Measurements from ENCODE around the gene NRAP.

NRAP gene, protein sequence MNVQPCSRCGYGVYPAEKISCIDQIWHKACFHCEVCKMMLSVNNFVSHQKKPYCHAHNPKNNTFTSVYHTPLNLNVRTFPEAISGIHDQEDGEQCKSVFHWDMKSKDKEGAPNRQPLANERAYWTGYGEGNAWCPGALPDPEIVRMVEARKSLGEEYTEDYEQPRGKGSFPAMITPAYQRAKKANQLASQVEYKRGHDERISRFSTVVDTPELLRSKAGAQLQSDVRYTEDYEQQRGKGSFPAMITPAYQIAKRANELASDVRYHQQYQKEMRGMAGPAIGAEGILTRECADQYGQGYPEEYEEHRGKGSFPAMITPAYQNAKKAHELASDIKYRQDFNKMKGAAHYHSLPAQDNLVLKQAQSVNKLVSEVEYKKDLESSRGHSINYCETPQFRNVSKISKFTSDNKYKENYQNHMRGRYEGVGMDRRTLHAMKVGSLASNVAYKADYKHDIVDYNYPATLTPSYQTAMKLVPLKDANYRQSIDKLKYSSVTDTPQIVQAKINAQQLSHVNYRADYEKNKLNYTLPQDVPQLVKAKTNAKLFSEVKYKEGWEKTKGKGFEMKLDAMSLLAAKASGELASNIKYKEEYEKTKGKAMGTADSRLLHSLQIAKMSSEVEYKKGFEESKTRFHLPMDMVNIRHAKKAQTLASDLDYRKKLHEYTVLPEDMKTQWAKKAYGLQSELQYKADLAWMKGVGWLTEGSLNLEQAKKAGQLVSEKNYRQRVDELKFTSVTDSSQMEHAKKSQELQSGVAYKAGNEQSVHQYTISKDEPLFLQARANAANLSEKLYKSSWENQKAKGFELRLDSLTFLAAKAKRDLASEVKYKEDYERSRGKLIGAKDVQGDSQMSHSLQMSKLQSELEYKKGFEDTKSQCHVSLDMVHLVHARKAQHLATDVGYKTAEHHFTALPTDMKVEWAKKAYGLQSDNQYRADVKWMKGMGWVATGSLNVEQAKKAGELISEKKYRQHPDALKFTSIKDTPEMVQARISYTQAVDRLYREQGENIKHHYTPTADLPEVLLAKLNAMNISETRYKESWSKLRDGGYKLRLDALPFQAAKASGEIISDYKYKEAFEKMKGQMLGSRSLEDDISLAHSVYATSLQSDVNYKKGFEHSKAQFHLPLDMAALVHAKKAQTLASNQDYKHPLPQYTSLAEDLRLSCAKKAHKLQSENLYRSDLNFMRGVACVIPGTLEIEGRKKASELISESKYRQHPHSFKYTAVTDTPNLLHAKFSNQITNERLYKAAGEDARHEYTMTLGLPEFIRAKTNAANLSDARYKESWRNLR (N-terminal part only)

DNA sequence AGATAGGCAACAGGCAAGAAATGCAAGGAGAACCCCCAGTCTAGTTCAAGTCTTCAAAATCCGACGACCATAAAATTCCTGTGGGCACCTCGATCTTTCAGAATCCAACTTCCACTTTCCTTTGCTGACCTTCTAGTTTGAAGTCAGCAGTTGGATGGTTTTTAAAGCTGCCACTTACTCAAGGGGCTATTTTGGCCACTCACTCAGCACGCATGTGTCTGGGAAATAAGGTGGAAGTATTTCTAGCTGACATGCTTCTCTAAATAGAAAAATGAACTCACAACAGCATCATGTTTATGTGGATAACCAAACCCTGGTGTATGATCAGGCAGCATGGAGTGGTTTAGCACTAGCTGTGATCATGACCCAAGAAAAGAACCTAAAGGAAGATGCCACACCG is at the start of gene NRAP:
Gene NRAP, minus strand, starts transcription at position 134 of the 400 bp plus-strand sequence. CDS start 159 bp downstream, outside the sequence.
- DNase-seq (ENCODE audit: low read depth), result no peak

DNA sequence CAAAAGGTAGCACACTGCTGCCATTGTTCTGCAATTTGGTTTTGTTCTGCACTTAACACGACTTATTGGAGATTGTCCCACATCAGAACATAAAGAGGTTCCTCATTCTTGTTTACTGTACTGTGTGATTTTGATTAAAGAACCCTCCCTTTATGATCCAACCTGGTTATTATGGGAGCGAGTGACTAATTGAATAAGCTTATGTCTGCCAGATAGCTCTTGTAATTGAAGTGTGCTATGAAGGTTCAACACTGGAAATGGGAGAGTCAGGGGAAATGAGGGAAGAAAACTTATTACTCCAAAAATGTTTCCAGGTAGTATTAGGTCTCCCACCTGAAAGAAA is 49.8 kb upstream of the NRAP start:
- no peak for DNase-seq (ENCODE audit: low read depth)

DNA sequence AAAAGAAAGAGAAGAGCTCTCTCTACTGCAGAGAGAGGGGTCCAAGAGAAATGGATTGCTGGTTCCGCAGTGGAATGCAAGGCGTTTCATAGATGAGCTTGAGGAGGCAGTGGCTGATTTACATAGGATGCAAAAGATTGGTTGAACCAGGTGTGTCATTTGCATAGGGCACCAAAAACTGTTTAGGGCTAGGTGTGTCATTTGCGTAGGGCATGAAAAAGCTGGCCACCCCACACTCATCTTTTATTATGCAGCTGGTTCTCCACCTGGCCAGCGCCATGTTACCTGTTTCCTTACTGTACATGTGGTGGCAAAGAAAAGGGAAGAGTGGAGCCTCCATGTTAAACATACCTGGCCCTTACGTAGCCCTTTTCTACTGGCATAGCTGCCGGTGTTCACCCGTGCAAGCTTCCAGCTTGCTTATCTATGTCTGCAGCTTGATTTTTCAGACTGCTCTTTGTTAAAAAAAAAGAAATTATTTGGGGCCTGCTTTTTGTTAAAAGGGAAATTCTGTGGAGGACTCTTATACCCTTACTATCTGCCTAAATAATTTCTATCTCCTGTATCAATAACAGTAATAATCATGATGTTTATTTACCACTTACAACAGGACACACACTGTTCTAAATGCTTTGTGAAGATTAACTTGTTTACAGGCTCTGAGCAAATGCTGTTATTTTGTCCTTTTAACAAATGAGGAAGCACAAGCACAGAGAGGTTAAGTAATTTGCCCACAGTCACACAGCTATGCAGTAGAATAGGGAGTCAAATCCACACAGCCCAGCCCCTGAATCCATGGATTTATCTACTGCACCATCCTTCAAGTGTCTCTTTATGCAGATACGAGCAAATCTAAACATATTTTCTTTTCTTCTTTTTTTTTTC is 49.2 kb upstream of the NRAP start:
- no peak for DNase-seq (ENCODE audit: low read depth)

DNA sequence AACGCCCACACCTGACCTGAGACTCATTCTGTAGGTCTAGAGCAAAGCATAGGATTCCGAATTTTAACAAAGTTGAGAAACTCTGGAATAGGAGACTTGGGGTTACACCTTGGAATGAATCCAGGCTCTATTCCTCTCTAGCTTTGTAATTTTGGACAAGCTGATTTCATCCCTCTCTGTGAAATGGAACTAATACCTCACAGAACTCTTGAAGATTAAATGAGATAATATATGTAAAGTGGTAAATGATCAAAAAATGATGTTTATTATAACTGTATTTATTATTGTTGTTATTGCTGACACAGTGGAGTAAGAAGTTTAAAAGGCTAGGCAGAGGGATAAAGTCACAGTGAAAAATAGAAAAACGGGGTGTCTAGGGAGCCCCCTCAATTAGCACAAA is 48.2 kb upstream of the NRAP start:
- no peak for DNase-seq (ENCODE audit: low read depth)

DNA sequence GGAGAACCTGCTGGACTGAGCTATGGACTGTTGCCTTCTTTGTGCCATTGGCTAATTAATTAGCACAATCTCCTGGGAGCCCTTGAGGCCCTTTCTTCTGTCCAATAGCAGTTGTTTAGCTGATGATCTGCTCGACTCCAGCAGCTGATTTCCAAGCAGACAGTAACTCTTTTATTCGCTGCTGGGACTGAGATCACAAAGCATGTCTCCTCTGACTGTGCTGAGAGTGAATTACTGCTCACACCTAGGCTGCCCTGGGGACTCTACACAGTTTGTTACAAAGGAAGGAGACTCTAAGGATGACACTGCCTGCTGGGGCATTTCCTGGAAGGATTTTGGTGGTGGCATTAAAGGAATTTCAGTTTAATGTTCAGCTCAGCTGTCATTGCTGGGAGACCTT is 47.3 kb upstream of the NRAP start:
- DNase-seq (ENCODE audit: low read depth), result no peak

DNA sequence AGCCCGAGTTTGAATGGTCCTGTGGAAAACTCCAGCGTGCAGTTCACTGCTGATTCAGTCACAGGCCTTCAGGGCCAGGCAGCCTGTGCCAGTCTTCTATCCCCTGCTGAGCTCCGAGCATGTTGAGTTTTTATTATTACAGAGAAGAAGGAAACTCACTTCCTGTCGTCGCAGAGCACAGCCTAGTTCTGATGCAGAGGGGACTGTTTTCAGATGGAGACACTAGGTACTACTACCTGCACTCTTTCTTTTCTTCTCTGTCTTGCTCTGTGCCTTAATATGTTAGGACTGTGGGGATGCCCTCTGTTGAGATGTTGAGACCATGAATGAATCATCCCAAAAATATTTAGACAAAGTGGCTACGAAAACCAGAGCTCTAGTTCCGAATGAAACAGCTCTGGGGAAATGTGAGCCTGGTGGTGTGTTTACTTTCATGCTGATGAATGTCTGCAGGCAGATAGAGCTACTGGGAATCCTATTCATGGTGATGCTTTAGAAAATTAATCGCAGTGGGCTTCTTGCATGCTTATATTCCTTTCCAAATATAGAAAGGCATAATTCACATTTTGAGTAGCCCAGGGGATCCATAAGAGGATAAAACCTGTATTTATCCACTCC is 45.5 kb upstream of the NRAP start:
- no peak for DNase-seq (ENCODE audit: low read depth)

DNA sequence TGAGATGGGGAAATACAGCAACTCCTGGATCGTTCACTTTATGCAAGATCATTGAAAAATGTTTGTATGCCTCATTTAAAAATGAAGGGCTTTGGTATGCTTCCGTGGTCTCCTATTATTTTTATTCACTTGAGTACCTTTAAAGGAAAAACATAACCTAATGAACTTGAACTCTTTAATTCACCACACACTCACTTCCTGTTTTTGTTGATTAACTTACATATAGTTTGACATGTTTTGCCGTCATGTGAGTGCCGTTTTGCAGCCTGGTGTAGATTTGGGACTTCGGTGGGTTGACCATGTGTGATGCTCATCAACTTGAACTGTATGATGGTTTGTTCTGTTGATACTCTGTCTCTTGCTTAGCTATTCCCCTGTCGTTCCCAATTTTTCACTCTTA is 44.8 kb upstream of the NRAP start:
- no peak for DNase-seq (ENCODE audit: low read depth)

DNA sequence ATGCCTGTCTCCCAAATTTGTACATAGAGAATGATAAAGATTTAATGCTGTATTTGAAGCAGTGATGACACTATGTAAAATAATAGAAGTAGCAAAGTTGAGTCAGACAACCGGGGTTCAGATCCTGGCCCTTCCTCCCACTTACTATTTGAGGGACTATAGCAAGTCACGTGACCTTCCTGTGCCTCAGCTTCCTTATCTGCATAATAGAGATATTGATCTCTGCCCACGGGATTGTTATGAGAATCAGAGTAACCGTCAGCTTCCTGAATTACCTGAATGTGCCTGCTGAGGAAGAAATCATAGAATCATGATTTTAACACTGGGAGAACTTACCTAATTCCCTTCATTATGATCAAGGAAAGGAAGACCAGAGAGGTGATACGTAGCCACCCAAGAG is 42.8 kb upstream of the NRAP start:
- DNase-seq (ENCODE audit: low read depth), result no peak

DNA sequence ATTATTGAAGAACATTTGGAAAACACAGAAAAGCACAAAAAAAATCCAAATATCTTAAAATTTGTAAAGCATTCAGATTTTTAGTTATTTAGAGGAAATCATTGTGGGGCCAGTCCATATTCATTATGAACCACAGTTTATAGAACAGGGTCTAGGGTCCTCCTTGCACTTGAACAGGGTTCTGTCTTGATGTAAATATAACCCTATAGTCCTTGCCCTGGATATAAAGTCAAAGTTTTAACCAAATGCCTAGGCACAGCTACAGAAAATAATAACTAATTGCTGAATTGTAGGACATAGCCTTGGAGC is 41.5 kb upstream of the NRAP start:
- DNase-seq (ENCODE audit: low read depth), result no peak

DNA sequence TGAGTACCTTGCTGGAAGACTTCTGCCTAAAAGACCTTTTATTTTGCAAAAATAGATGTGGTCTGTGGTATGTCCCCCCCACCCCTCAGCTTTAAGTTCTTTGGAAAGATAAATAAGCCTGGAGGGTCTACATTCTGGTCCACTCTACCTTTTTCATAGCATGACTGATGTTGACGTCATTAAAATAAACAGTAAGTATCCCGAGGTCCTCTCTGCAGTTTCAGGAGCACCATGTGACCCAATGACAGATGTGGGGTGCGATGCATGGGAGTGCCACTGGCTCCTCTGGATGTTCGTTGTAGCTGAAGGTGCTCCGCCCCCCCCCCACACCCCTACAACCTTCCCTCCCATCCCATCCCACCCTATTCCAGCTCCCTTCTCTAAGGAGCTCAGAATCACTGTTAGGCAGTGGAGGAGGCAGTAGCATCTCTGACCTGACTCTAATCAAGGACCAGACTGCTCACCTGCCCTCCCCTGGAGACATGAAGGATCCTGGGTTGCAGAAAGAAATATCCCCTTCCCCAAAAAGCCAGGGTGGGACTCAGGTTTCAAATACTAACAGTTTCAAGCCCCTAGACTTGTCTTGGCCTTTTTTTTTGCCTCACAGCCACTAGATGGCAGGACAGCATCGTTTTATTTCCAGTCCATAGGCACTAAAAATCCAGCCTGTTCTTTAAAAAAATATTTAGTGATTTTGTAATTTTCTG is 40.9 kb upstream of the NRAP start:
- no peak for DNase-seq (ENCODE audit: low read depth)

DNA sequence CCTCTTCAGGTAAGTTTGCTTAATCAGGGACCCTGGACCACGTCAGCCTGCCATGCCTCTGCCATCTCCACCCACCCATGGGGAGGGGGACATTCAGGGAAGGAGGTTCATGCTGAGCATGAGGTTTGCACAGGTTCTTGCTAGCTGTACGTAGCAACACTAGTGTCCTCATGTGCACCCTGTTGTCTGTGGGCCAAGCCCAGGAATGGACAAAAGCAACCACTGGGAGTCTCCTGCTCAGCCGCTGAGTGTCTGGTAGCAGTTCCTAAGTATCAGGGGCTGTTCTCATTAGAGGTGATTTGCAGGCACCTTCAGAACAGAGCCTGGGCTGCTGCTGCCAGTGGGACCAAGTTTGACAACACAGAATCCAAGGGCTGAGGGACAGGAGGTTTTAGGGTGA is 33.8 kb upstream of the NRAP start:
- DNase-seq (ENCODE audit: low read depth), result no peak

DNA sequence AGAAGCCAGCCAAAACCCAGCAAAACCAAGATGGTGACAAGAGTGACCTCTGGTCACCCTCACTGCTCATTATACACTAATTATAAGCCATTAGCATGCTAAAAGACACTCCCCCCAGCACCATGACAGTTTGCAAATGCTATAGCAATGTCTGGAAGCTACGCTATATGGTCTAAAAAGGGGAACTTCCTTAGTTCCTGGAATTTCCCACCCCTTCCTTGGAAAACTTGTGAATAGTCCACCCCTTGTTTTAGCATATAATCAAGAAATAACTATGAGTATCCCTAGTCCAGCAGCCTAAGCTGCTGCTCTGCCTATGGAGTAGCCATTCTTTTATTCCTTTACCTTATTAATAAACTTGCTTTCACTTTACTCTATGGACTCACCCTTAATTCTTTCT is 31.9 kb upstream of the NRAP start:
- no peak for DNase-seq (ENCODE audit: low read depth)

DNA sequence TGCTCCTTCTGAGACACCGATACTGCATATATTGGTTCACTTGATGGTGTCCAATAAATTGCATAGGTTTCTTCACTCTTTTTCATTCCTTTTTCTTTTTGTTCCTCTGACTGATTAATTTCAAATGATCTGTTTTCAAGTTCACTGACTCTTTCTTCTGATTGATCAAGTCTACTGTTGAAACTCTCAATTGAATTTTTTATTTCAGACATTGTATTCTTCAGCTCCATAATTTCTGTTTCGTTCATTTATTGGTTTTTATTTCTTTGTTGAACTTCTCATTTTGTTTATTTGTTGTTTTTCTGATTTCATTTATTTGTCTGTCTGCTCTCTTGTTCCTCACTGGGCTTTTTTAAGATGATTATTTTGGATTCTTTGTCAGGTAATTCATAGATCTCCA is 29.5 kb upstream of the NRAP start:
- DNase-seq (ENCODE audit: low read depth), result no peak

DNA sequence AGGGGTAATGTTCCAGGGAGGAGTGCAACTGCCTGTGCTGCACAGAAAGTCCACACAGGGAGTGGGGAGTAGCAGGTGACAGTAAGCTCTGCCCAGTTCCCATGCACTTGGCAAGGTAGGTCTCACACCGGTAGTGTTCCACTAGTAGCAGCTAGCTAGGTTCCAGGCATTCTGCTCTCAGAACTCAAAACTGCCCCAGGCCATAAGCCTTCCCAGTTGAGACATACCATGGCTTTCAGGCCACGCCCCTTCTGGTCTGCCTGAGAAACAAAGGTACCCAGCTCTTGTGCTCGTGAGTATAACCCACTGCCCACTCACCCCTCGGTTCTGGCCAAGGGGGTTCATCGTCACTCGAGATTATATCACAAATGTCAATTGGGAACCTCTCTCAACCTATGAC is 28.4 kb upstream of the NRAP start:
- DNase-seq (ENCODE audit: low read depth), result no peak

DNA sequence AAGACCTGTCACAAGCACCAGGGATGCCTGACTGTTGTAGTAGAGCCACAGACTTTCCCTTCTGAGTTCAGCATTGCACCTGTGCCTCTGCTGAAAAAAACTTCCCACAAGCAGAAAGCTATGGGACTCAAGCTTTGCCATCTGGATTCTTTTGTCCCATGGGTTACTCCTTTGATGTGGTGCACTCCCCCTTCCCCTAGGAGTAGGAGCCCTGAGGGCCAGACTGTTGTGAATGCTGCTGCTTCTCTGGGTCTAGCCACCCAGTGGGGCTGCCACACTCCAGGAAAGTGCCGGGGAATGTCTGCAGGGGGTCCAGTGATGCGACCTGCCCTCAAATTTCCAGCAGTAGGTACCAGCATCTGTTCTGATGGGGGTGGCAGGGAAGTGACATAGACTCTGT is 27.5 kb upstream of the NRAP start:
- no peak for DNase-seq (ENCODE audit: low read depth)

DNA sequence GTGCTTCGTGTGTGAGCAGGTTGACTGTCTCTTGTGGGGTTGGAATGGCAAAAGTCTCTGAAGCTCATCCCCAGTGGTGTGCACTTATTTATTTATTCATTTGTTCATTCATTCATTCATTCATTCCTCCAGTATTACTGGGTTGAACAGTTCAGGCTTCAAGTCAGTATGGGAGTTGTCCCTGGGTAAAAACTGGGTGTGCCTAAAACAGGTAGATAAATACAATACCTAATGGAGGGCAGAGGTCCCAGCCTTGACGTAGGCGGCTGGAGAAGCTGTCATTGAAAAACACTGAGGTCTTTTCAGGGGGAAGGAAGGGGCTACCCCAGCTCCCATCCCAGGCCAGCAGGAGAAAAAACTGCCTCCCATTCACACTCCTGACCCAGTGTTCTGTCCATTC is 26.9 kb upstream of the NRAP start:
- DNase-seq (ENCODE audit: low read depth), result no peak

DNA sequence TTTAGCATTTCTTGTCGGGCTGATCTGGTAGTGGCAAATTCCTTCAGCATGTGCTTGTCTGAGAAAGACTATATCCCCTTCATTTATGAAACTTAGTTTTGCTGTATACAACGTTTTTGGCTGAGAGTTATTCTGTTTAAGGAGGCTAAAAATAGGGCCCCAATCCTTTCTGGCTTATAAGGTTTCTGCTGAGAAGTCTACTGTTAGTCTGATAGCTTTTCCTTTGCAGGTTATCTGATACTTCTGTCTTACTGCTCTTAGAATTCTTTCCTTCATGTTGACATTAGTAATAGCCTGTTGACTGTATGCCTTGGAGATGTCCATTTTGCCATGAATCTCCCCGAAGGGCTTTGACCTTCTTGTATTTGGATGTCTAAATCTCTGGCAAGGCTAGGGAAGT is 25.7 kb upstream of the NRAP start:
- DNase-seq (ENCODE audit: low read depth), result no peak

DNA sequence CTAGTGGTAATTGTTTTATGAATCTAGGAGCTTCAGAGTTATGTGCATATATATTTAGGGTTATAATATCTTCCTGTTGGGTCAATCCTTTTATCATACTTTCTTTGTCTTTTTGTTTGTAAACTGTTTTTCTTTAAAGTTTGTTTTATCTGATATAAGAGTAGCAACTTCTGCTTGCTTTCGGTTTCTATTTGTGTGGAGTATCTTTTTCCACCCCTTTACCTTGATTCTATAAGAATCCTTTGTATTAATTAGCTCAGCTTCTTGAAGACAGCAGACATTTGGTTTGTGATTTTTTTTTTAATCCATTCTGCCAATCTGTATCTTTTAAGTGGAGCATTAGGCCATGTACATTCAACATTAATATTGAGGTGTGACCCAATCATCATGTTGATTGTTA is 25.2 kb upstream of the NRAP start:
- no peak for DNase-seq (ENCODE audit: low read depth)

DNA sequence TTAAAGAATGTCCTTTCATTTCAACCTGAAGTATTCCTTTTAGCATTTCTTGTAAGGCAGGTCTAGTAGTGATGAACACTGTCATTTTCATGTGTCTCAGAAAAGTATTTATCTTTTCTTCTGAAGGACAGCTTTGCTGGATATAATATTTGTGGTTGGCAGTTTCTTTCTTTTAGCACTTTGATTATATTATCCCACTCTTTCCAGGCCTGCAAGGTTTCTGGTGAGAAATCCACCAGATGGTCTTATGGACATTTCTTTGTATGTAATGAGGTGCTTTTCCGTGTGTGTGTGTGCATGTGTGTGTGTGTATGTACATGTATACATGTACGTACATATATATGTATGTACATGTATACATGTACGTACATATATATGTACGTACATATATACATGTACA is 23.2 kb upstream of the NRAP start:
- no peak for DNase-seq (ENCODE audit: low read depth)

DNA sequence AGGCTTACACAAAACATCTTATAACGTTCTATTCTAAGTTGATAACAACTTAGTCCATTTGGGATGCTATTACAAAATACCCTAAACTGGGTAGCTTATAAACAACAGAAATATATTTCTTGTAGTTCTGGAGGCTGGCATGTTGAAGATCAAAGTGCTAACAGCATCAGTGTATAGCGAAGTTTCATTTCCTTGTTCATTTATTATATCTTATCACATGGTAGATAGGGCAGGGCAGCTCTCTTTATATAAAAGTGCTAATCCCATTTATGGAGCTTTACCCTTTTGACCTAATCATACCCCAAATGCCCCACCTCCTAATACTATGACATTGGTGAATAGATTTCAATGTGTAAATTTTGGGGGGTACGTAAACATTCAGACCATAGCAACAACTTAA is 22.2 kb upstream of the NRAP start:
- DNase-seq (ENCODE audit: low read depth), result no peak

DNA sequence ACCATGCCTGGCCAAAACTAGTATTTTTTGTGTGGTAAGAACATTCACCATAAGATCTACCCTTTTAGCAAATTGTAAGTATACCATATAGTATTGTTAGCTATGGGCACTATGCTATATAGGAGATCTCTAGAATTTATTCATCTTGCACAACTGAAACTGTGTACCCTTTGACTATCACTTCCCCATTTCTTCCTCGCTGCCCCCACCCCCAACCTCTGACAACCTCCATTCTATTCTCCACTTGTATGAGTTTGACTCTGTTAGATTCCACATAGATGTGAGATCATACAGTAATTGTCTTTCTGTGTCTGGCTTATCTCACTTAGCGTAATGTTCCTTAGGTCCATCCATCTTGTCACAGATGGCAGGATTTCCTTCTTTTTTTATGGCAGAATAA is 19.5 kb upstream of the NRAP start:
- no peak for DNase-seq (ENCODE audit: low read depth)
